GM21717 (cell line): ENCODE measurements around the gene KDM2A.

Experiments
- ATAC-seq: cut with Tn5 transposase; IDR thresholded peaks from one replicate; pipeline ENCODE4 v1.9.1; 2021; ENCODE audit warnings: mild to moderate bottlenecking, moderate library complexity; ENCODE audit not compliant: unreplicated experiment

KDM2A gene

GRCh38 chr11:67282876-67283371 is 163.9 kb downstream of the KDM2A start:
- no peak for ATAC-seq

GRCh38 chr11:67283481-67283963 is 164.5 kb downstream of the KDM2A start:
- no peak for ATAC-seq

GRCh38 chr11:67284811-67285540 is 165.9 kb downstream of the KDM2A start:
- ATAC-seq: no peak

- ATAC-seq: no peak
Measured at GRCh38 chr11:67285541-67286498, 166.8 kb downstream of the KDM2A start.

GRCh38 chr11:67286621-67287333 is 167.7 kb downstream of the KDM2A start:
- ATAC-seq: no peak

GRCh38 chr11:67287355-67288197 is 168.5 kb downstream of the KDM2A start:
- no peak for ATAC-seq

- ATAC-seq: no peak
Measured at GRCh38 chr11:67288198-67288451, 169.1 kb downstream of the KDM2A start.

GRCh38 chr11:67288452-67289225 is 169.6 kb downstream of the KDM2A start:
- peak; percentile 48 for ATAC-seq

- ATAC-seq: peak; percentile 28
Measured at GRCh38 chr11:67289226-67289650, 170.2 kb downstream of the KDM2A start, which contains the start of gene ANKRD13D. ANKRD13D (plus strand) TSS chr11:67289303; CDS start chr11:67289461, 158 bp downstream.

- ATAC-seq: no peak
Measured at GRCh38 chr11:67289651-67290479, 170.8 kb downstream of the KDM2A start.

- no peak for ATAC-seq
Measured at GRCh38 chr11:67290801-67291200, 171.7 kb downstream of the KDM2A start.

GRCh38 chr11:67291481-67292381 is 172.7 kb downstream of the KDM2A start:
- no peak for ATAC-seq

- no peak for ATAC-seq
Measured at GRCh38 chr11:67292671-67293070, 173.6 kb downstream of the KDM2A start.

- ATAC-seq: no peak
Measured at GRCh38 chr11:67293090-67293489, 174.0 kb downstream of the KDM2A start.

- no peak for ATAC-seq
Measured at GRCh38 chr11:67295846-67296245, 176.8 kb downstream of the KDM2A start.

GRCh38 chr11:67298786-67299185 is 179.7 kb downstream of the KDM2A start:
- no peak for ATAC-seq

GRCh38 chr11:67299471-67300191 is 180.6 kb downstream of the KDM2A start:
- no peak for ATAC-seq
